Small intestine (tissue), 7 donors: ENCODE measurements around the gene MBOAT1. TPM values are rescaled to one million over a fixed set of nuclear protein-coding genes. Genes with fewer than 3 reads are reported as not detected.

Experiments
- DNase-seq, 2 donors: peaks; one replicate each; pipeline versions ENCODE4 v3.0.0 to v3.0.0-alpha.2; 2013
- FAIRE-seq: peaks from 2 replicates; lab custom pipeline; 2012; peaks lifted over from hg19 to GRCh38; lab: Jason Lieb, UNC
- H3K27ac ChIP-seq, 3 donors: one replicate each; pipeline ENCODE4 v1.5.1; 2013; ENCODE audit warnings: low read length in 2 of 3, mild to moderate bottlenecking in 2 of 3, control low read depth in 1 of 3, inconsistent platforms in 1 of 3, low read depth in 1 of 3, moderate library complexity in 1 of 3
- H3K27me3 ChIP-seq, 3 donors: one replicate each; pipeline ENCODE4 v1.6.1; 2013; ENCODE audit warnings: low read length in 3 of 3, inconsistent platforms in 1 of 3; ENCODE audit not compliant: control insufficient read depth in 3 of 3, insufficient read depth in 3 of 3
- H3K36me3 ChIP-seq, 3 donors: one replicate each; pipeline ENCODE4 v1.6.1; 2013; ENCODE audit warnings: low read length in 3 of 3, inconsistent platforms in 1 of 3, low read depth in 1 of 3, mild to moderate bottlenecking in 1 of 3, moderate library complexity in 1 of 3; ENCODE audit not compliant: control insufficient read depth in 3 of 3, insufficient read depth in 2 of 3
- H3K4me1 ChIP-seq, 3 donors: one replicate each; pipeline ENCODE4 v1.6.1; 2013; ENCODE audit warnings: low read length in 2 of 3, inconsistent platforms in 1 of 3, low read depth in 1 of 3, mild to moderate bottlenecking in 1 of 3, moderate library complexity in 1 of 3; ENCODE audit not compliant: control insufficient read depth in 3 of 3, insufficient read depth in 2 of 3
- H3K4me3 ChIP-seq, 3 donors: one replicate each; pipeline ENCODE4 v1.5.1; 2013; ENCODE audit warnings: low read length in 3 of 3, control low read depth in 1 of 3, inconsistent platforms in 1 of 3, low read depth in 1 of 3, mild to moderate bottlenecking in 1 of 3, moderate library complexity in 1 of 3
- H3K9me3 ChIP-seq, 2 donors: one replicate each; pipeline ENCODE4 v1.6.1; 2013; ENCODE audit warnings: low read depth in 1 of 2, low read length in 1 of 2; ENCODE audit not compliant: control insufficient read depth in 2 of 2, insufficient read depth in 1 of 2
- WGBS, 3 donors: extraction: QIAGEN DNeasy Blood & Tissue Kit; methylation state at CpG; one replicate each; pipeline ENCODE4 v1.1.7; 2013; 5-methylcytosine and 5-hydroxymethylcytosine counted together
- polyA plus RNA-seq, 4 donors: library from polyadenylated mRNA; stranded (reverse) in 3 of 4; unstranded in 1 of 4; fragments of 200-250 nt in 3 of 4; fragments of 120-200 nt in 1 of 4; gene quantifications; one replicate each; pipeline versions ENCODE4 v1.2.1 to v1.2.3, GENCODE V29; 2013
- donor health status: healthy with polysubstance abuse.
- donor health status: control.
- donor health status: control.
- donor health status: Bipolar disorder and iron deficiency.
- donor health status: healthy.

The MBOAT1 gene
- polyA plus RNA-seq, 4 donors: 1.1 to 31.1 (median 6.9) TPM

- Histone ChIP-seq H3K27me3 (no peaks in the 10 kb centered on the region), H3K4me1 (no peaks in the 10 kb centered on the region), H3K36me3 (peaks cover 6 to 20% (median 17%) of the 10 kb centered on the region in 3 donors), H3K4me3 (no peak overlapping the region), H3K27ac (no peak overlapping the region), H3K9me3 (no peaks in the 10 kb centered on the region)
- WGBS, 3 donors: 81 to 93% (median 86%) methylated on average over 9 of the region's 9 CpGs
- FAIRE-seq: no peak
- no peak for DNase-seq
Measured at GRCh38 chr6:20115246-20115980, 96.9 kb downstream of the MBOAT1 start.

GRCh38 chr6:20113649-20114224, 98.5 kb downstream of the MBOAT1 start:
- 89 to 93% (median 93%) methylated on average over 2 of the region's 2 CpGs for WGBS, 3 donors
- FAIRE-seq (no peak), DNase-seq (no peak)
- Histone ChIP-seq H3K4me1 (no peaks in the 10 kb centered on the region), H3K9me3 (no peaks in the 10 kb centered on the region), H3K4me3 (no peak overlapping the region), H3K36me3 (peaks cover 8 to 20% (median 16%) of the 10 kb centered on the region in 3 donors), H3K27me3 (no peaks in the 10 kb centered on the region), H3K27ac (no peak overlapping the region)

DNA sequence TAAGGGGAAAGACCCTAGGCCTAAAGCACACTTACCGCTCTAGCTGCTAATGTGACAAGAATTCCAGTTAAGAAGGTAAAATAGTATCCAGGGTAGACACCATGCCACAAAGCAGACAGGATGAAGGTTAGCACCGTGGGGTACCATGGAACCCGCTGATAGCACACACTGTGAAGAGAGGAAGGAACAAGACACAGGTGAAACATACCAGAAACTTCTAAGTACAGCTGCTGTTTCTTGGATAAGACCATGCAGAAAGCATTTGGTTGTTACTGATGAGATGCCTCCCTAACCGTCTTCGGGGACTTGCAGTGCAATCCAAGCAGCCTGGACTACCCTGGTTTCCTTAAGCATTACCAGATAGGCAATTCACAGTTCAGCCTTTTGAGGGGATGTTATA, 99.4 kb downstream of the MBOAT1 start:
- H3K27ac ChIP-seq: no peak overlapping the region
- no peaks in the 10 kb centered on the region for H3K9me3 ChIP-seq
- FAIRE-seq: no peak
- H3K4me3 ChIP-seq: no peak overlapping the region
- no peak for DNase-seq
- no peaks in the 10 kb centered on the region for H3K27me3 ChIP-seq
- WGBS, 3 donors: 94 to 99% (median 96%) methylated on average over 5 of the region's 5 CpGs
- no peaks in the 10 kb centered on the region for H3K4me1 ChIP-seq
- peaks cover 9 to 22% (median 21%) of the 10 kb centered on the region in 3 donors for H3K36me3 ChIP-seq

DNA sequence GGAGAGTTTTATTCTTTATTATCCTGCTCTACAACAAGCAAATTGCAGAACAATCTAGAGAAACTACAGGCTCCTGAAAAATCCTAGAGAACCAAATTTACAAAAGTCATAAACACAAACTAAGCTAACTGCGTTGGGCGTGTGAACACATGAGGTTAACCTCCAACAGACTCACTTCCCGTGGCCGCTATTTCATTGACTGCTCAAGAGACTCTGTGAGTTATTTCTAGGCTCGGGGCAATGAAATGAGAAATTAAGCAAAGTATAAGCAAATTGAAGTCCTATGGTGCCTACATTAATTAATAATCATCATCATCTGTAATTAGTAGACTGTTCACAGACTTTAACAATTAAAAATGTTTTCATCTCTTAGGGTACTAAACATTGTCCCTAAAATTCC, 100.0 kb downstream of the MBOAT1 start:
- H3K27me3 ChIP-seq: no peaks in the 10 kb centered on the region
- H3K9me3 ChIP-seq: no peaks in the 10 kb centered on the region
- no peak overlapping the region for H3K27ac ChIP-seq
- H3K36me3 ChIP-seq: peaks cover 9 to 24% (median 22%) of the 10 kb centered on the region in 3 donors
- H3K4me3 ChIP-seq: no peak overlapping the region
- DNase-seq (no peak), FAIRE-seq (no peak)
- 84 to 89% (median 85%) methylated on average over 5 of the region's 5 CpGs for WGBS, 3 donors
- no peaks in the 10 kb centered on the region for H3K4me1 ChIP-seq

- no peaks in the 10 kb centered on the region for H3K9me3 ChIP-seq
- FAIRE-seq (no peak), DNase-seq (no peak)
- peaks cover 15 to 25% (median 24%) of the 10 kb centered on the region in 3 donors for H3K36me3 ChIP-seq
- H3K4me1 ChIP-seq: no peaks in the 10 kb centered on the region
- no peak overlapping the region for H3K27ac ChIP-seq
- H3K27me3 ChIP-seq: no peaks in the 10 kb centered on the region
- no peak overlapping the region for H3K4me3 ChIP-seq
Measured at GRCh38 chr6:20110478-20110877, 101.8 kb downstream of the MBOAT1 start.

- no peaks in the 10 kb centered on the region for H3K4me1 ChIP-seq
- H3K27me3 ChIP-seq: no peaks in the 10 kb centered on the region
- no peak for FAIRE-seq
- no peak overlapping the region for H3K4me3 ChIP-seq
- no peak for DNase-seq
- 85 to 94% (median 94%) methylated on average over 6 of the region's 6 CpGs for WGBS, 3 donors
- no peak overlapping the region for H3K27ac ChIP-seq
- H3K36me3 ChIP-seq: peaks cover 15 to 27% (median 24%) of the 10 kb centered on the region in 3 donors
- no peaks in the 10 kb centered on the region for H3K9me3 ChIP-seq
Measured at GRCh38 chr6:20109526-20109925, 102.7 kb downstream of the MBOAT1 start.

DNA sequence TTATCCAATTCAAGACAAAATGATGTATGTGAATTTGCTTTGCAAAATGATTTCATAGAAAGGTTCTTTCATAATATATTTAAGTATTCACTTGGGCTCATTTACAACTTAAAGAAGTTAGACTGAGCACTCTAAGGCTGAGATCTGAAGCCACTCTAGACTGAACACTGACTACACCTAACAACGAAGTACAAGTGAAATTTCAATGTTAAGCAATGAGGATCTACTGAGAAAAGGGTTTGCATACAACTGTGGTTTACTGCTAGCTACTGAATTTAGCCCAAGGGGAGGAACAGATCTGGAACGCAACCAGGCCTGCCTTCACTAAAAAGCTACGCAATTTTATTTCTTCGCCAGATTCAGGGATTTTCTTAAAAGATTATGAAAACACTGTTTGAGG, 106.4 kb downstream of the MBOAT1 start:
- no peak overlapping the region for H3K27ac ChIP-seq
- 95 to 97% (median 96%) methylated on average over 4 of the region's 4 CpGs for WGBS, 3 donors
- FAIRE-seq (no peak), DNase-seq (no peak)
- peaks cover 9 to 30% (median 26%) of the 10 kb centered on the region in 3 donors for H3K36me3 ChIP-seq
- no peaks in the 10 kb centered on the region for H3K9me3 ChIP-seq
- H3K27me3 ChIP-seq: no peaks in the 10 kb centered on the region
- H3K4me3 ChIP-seq: no peak overlapping the region
- H3K4me1 ChIP-seq: no peaks in the 10 kb centered on the region

DNA sequence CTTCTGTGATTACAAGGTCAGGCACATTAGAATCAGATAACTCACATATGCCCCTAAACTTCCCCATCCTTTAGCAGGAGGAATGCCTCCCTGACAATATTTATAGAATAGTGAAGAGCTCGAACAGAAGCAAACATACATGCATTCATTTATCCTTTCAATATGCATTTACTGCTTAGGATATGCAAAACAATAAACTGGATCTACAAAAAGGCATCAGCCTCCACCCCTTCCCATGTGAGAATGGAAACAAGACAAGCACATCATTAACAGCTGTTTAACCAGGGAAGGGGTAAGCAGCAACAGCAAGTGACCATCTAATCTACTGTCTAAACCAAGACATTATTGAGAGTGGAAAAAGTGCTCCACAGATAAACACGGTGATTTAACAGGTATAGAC, 107.6 kb downstream of the MBOAT1 start:
- H3K36me3 ChIP-seq: peaks cover 9 to 30% (median 26%) of the 10 kb centered on the region in 3 donors
- no peaks in the 10 kb centered on the region for H3K9me3 ChIP-seq
- no peak overlapping the region for H3K27ac ChIP-seq
- H3K4me3 ChIP-seq: no peak overlapping the region
- DNase-seq (no peak), FAIRE-seq (no peak)
- no peaks in the 10 kb centered on the region for H3K4me1 ChIP-seq
- no peaks in the 10 kb centered on the region for H3K27me3 ChIP-seq
- WGBS, 3 donors: 74 to 92% (median 90%) methylated on average over 2 of the region's 2 CpGs
